WTC11 (cell line): ENCODE data around the gene TATDN2. TPM values are rescaled to one million over a fixed set of nuclear protein-coding genes. Genes with fewer than 3 reads are reported as not detected.

ENCODE experiments used
- ATAC-seq: fragments of 200-7000 bp; cut with Tn5 transposase; 2 replicates; pipeline ENCODE4 v1.10.0; 2021; ENCODE audit warnings: mild to moderate bottlenecking, moderate library complexity
- CTCF ChIA-PET: fragments of 300-600 bp; sonication (Branson Sonifier 250); formaldehyde crosslinking; loops from one replicate; lab custom pipeline; 2021; ENCODE audit warnings: antibody characterized with exemption; lab: Charles Lee
- POLR2A ChIA-PET: fragments of 350-600 bp; sonication (Branson Sonifier 250); formaldehyde crosslinking; loops from one replicate; lab custom pipeline; 2021; ENCODE audit warnings: antibody characterized with exemption; lab: Charles Lee
- DNase-seq: peaks from one replicate; pipeline ENCODE4 v3.0.0; 2021; ENCODE audit warnings: low spot score
- H3K27ac Mint-ChIP-seq: 2 replicates; pipeline ENCODE4 v1.8.0; 2021; ENCODE audit warnings: mixed read lengths
- H3K27me3 Mint-ChIP-seq: 2 replicates; pipeline ENCODE4 v1.8.0; 2021; ENCODE audit warnings: low read depth, mild to moderate bottlenecking, moderate library complexity, mixed read lengths
- H3K36me3 Mint-ChIP-seq: 2 replicates; pipeline ENCODE4 v1.8.0; 2021; ENCODE audit warnings: mixed read lengths
- H3K4me1 Mint-ChIP-seq: 2 replicates; pipeline ENCODE4 v1.8.0; 2022; ENCODE audit warnings: mixed read lengths
- H3K4me3 Mint-ChIP-seq: 2 replicates; pipeline ENCODE4 v1.8.0; 2021; ENCODE audit warnings: mild to moderate bottlenecking, moderate library complexity, mixed read lengths
- H3K9me3 Mint-ChIP-seq: 2 replicates; pipeline ENCODE4 v1.8.0; 2021; ENCODE audit warnings: mixed read lengths
- FOXP1 ChIP-seq: sonication (generic); formaldehyde crosslinking; IDR thresholded peaks from 2 replicates; pipeline ENCODE4 v1.8.0; 2022; ENCODE audit warnings: missing genetic modification reagents, mild to moderate bottlenecking, moderate library complexity, borderline replicate concordance
- JUN ChIP-seq: sonication (generic); formaldehyde crosslinking; IDR thresholded peaks from 2 replicates; pipeline ENCODE4 v1.8.0; 2023; ENCODE audit warnings: mild to moderate bottlenecking, missing genetic modification reagents
- NFATC4 ChIP-seq: fragments of 250-450 bp; sonication (Bioruptor Pico); IDR thresholded peaks from 2 replicates; pipeline ENCODE4 v1.9.0; 2021; ENCODE audit warnings: mild to moderate bottlenecking
- OVOL2 ChIP-seq: fragments of 250-450 bp; sonication (Bioruptor Pico); IDR thresholded peaks from 2 replicates; pipeline ENCODE4 v1.9.0; 2021; ENCODE audit warnings: mild to moderate bottlenecking, borderline replicate concordance
- ZBTB21 ChIP-seq: sonication (generic); formaldehyde crosslinking; IDR thresholded peaks from 2 replicates; pipeline ENCODE4 v1.8.1; 2023; ENCODE audit warnings: mild to moderate bottlenecking, missing genetic modification reagents, borderline replicate concordance
- ZNF138 ChIP-seq: sonication (generic); formaldehyde crosslinking; conservative IDR thresholded peaks from 2 replicates; pipeline ENCODE4 v1.8.1; 2022; ENCODE audit warnings: mild to moderate bottlenecking, moderate library complexity, missing genetic modification reagents
- ZNF232 ChIP-seq: sonication (generic); formaldehyde crosslinking; IDR thresholded peaks from 2 replicates; pipeline ENCODE4 v1.8.0; 2022; ENCODE audit warnings: mild to moderate bottlenecking, missing genetic modification reagents
- ZNF263 ChIP-seq: sonication (generic); formaldehyde crosslinking; IDR thresholded peaks from 2 replicates; pipeline ENCODE4 v1.8.1; 2022; ENCODE audit warnings: low read depth, mild to moderate bottlenecking, moderate library complexity, missing genetic modification reagents
- ZNF317 ChIP-seq: sonication (generic); formaldehyde crosslinking; IDR thresholded peaks from 2 replicates; pipeline ENCODE4 v1.8.1; 2023; ENCODE audit warnings: low read depth, mild to moderate bottlenecking, moderate library complexity, missing genetic modification reagents, borderline replicate concordance
- ZNF671 ChIP-seq: fragments of 250-450 bp; sonication (Bioruptor Pico); IDR thresholded peaks from 2 replicates; pipeline ENCODE4 v1.8.0; 2021; ENCODE audit warnings: mild to moderate bottlenecking
- total RNA-seq: library from RNA; stranded (reverse); gene quantifications from 3 replicates; pipeline ENCODE4 v1.2.3, GENCODE V29; 2021
- TF ChIP-seq, protein P1 (sequence below): sonication (generic); formaldehyde crosslinking; IDR thresholded peaks from 2 replicates; pipeline ENCODE4 v1.8.1; 2023; ENCODE audit warnings: mild to moderate bottlenecking, missing genetic modification reagents, moderate library complexity
- TF ChIP-seq, protein P2 (sequence below): fragments of 250-450 bp; sonication (Bioruptor Pico); IDR thresholded peaks from 2 replicates; pipeline ENCODE4 v1.9.0; 2021; ENCODE audit warnings: mild to moderate bottlenecking, borderline replicate concordance
- TF ChIP-seq, protein P3 (sequence below): sonication (generic); formaldehyde crosslinking; IDR thresholded peaks from 2 replicates; pipeline ENCODE4 v1.8.1; 2023; ENCODE audit warnings: mild to moderate bottlenecking, missing genetic modification reagents, borderline replicate concordance
- TF ChIP-seq, protein P4 (sequence below): sonication (generic); formaldehyde crosslinking; IDR thresholded peaks from 2 replicates; pipeline ENCODE4 v1.8.1; 2023; ENCODE audit warnings: mild to moderate bottlenecking, moderate library complexity, missing genetic modification reagents
- TF ChIP-seq, protein P5 (sequence below): fragments of 200-600 bp; IDR thresholded peaks from 2 replicates; pipeline ENCODE4 v1.8.0; 2022; ENCODE audit warnings: antibody characterized with exemption
- TF ChIP-seq, protein P6 (sequence below): sonication (generic); formaldehyde crosslinking; IDR thresholded peaks from 2 replicates; pipeline ENCODE4 v1.8.1; 2022; ENCODE audit warnings: mild to moderate bottlenecking, moderate library complexity, missing genetic modification reagents

Gene TATDN2
- total RNA-seq, 1 experiment from 2014 or later, result 31.7 TPM

DNA sequence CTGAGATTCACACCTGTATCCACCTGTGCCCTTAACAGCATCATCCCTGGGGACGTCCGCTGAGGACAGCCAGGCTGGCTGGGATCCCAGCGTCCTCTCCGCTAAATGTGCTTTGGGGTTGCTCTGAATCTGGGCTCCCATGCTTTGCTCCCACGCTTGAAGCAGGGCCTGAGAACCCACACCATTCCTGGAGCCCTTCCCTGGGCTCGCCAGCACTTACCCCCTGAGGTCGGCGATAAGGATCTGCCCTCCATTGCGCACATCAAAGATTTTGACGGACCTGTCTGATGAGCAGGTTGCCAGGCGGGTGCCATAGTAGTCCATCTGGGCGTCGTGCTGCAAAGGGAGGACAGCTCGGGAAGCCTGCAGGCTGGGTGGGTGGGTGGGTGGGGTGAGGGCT lies 66.8 kb downstream of the TATDN2 start:
- no peak for ATAC-seq
- no peak overlapping the region for H3K4me3 Mint-ChIP-seq
- peaks cover 7% of the 10 kb centered on the region for H3K4me1 Mint-ChIP-seq
- no peak for DNase-seq
- ChIA-PET POLR2A (interaction anchor here (0.5 kb wide), 1 partner anchor 75 kb away, joined by 3 read pairs; no protein-coding TSS in a partner anchor), CTCF (no interaction called here)
- peaks cover 78% of the 10 kb centered on the region for H3K36me3 Mint-ChIP-seq
- no peak overlapping the region for H3K27ac Mint-ChIP-seq
- H3K27me3 Mint-ChIP-seq, result no peaks in the 10 kb centered on the region
- TF ChIP-seq, protein P1, sequence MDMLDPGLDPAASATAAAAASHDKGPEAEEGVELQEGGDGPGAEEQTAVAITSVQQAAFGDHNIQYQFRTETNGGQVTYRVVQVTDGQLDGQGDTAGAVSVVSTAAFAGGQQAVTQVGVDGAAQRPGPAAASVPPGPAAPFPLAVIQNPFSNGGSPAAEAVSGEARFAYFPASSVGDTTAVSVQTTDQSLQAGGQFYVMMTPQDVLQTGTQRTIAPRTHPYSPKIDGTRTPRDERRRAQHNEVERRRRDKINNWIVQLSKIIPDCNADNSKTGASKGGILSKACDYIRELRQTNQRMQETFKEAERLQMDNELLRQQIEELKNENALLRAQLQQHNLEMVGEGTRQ, result no peak
- no peak for TF ChIP-seq FOXP1 (CRISPR knock-in tag)
- TF ChIP-seq JUN, result no peak
- H3K9me3 Mint-ChIP-seq, result no peaks in the 10 kb centered on the region

DNA sequence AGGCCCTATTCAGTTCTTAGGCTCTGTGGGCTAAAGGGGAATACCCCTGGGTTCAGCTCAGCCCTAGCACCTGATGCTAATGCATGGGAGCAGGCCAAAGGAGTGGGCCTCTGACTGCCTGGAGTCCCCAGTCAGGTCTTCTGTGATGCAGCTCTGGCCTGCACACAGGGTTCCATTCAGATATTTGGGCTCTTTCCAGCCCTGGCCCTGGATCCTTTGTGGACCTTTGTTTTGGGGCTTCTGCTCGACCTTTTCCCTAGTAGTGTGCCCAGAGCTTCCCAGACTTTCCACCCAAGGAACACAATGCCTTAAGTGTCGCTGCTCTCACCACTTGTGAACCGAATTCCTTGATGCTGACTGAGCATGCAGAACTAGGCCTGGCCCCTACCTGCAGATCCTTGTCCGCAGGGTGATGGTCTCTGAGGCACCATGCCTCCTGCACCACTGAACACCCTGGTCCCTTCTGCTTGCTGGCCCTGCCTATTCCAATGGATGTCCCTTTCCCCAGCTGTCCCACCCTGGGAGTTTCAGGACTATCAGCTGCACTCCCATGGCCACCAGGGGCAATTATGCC lies 67.6 kb downstream of the TATDN2 start:
- no peak overlapping the region for H3K27ac Mint-ChIP-seq
- TF ChIP-seq ZBTB21 (CRISPR knock-in tag), result no peak
- TF ChIP-seq ZNF232 (CRISPR knock-in tag), result no peak
- no peak for TF ChIP-seq ZNF263 (CRISPR knock-in tag)
- TF ChIP-seq, protein P2, sequence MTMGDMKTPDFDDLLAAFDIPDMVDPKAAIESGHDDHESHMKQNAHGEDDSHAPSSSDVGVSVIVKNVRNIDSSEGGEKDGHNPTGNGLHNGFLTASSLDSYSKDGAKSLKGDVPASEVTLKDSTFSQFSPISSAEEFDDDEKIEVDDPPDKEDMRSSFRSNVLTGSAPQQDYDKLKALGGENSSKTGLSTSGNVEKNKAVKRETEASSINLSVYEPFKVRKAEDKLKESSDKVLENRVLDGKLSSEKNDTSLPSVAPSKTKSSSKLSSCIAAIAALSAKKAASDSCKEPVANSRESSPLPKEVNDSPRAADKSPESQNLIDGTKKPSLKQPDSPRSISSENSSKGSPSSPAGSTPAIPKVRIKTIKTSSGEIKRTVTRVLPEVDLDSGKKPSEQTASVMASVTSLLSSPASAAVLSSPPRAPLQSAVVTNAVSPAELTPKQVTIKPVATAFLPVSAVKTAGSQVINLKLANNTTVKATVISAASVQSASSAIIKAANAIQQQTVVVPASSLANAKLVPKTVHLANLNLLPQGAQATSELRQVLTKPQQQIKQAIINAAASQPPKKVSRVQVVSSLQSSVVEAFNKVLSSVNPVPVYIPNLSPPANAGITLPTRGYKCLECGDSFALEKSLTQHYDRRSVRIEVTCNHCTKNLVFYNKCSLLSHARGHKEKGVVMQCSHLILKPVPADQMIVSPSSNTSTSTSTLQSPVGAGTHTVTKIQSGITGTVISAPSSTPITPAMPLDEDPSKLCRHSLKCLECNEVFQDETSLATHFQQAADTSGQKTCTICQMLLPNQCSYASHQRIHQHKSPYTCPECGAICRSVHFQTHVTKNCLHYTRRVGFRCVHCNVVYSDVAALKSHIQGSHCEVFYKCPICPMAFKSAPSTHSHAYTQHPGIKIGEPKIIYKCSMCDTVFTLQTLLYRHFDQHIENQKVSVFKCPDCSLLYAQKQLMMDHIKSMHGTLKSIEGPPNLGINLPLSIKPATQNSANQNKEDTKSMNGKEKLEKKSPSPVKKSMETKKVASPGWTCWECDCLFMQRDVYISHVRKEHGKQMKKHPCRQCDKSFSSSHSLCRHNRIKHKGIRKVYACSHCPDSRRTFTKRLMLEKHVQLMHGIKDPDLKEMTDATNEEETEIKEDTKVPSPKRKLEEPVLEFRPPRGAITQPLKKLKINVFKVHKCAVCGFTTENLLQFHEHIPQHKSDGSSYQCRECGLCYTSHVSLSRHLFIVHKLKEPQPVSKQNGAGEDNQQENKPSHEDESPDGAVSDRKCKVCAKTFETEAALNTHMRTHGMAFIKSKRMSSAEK (CRISPR knock-in tag), result no peak
- no peak for TF ChIP-seq NFATC4 (CRISPR knock-in tag)
- H3K9me3 Mint-ChIP-seq, result no peaks in the 10 kb centered on the region
- no peaks in the 10 kb centered on the region for H3K27me3 Mint-ChIP-seq
- peaks cover 7% of the 10 kb centered on the region for H3K4me1 Mint-ChIP-seq
- peaks cover 72% of the 10 kb centered on the region for H3K36me3 Mint-ChIP-seq
- ChIA-PET POLR2A (no interaction called here), CTCF (no interaction called here)
- ATAC-seq (no peak), DNase-seq (no peak)
- H3K4me3 Mint-ChIP-seq, result no peak overlapping the region

DNA sequence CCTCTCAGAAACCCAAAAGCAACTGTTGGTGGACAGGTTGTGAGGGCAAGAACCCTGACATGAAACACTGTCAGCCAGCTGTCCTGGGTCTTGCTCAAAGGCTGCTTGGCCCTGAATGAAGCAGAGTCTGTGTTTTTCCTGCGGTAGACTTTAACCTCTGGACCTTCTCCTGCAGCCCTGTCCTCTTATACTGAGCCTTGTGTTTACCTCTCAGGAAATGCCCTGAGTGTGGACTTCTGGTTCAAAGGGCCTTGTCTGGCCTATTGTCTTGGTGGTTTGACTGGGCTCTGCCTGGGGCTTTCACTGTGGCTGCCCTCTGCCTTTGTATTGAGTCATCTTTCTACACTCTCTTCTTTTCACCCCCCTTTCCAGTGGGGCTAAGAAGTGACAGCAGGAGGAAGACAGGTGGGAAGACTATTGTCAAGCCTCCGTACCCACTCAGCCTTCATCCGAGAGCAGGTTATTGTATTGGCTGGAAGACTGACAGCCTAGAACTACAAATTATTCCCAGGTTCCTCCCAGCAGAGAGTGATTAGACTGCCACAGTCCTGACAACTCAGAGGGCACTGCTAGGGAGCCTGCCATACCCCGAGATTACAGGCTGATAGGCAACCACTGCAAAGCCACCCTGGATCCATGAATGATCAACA lies 69.2 kb downstream of the TATDN2 start:
- no peak overlapping the region for H3K4me3 Mint-ChIP-seq
- ATAC-seq, result no peak
- ChIA-PET POLR2A (no interaction called here), CTCF (no interaction called here)
- H3K9me3 Mint-ChIP-seq, result no peaks in the 10 kb centered on the region
- no peak for DNase-seq
- H3K27ac Mint-ChIP-seq, result no peak overlapping the region
- H3K4me1 Mint-ChIP-seq, result peaks cover 10% of the 10 kb centered on the region
- no peaks in the 10 kb centered on the region for H3K27me3 Mint-ChIP-seq
- peaks cover 56% of the 10 kb centered on the region for H3K36me3 Mint-ChIP-seq
- TF ChIP-seq ZNF138 (CRISPR knock-in tag), result no peak
- no peak for TF ChIP-seq ZNF317 (CRISPR knock-in tag)
- TF ChIP-seq, protein P3, sequence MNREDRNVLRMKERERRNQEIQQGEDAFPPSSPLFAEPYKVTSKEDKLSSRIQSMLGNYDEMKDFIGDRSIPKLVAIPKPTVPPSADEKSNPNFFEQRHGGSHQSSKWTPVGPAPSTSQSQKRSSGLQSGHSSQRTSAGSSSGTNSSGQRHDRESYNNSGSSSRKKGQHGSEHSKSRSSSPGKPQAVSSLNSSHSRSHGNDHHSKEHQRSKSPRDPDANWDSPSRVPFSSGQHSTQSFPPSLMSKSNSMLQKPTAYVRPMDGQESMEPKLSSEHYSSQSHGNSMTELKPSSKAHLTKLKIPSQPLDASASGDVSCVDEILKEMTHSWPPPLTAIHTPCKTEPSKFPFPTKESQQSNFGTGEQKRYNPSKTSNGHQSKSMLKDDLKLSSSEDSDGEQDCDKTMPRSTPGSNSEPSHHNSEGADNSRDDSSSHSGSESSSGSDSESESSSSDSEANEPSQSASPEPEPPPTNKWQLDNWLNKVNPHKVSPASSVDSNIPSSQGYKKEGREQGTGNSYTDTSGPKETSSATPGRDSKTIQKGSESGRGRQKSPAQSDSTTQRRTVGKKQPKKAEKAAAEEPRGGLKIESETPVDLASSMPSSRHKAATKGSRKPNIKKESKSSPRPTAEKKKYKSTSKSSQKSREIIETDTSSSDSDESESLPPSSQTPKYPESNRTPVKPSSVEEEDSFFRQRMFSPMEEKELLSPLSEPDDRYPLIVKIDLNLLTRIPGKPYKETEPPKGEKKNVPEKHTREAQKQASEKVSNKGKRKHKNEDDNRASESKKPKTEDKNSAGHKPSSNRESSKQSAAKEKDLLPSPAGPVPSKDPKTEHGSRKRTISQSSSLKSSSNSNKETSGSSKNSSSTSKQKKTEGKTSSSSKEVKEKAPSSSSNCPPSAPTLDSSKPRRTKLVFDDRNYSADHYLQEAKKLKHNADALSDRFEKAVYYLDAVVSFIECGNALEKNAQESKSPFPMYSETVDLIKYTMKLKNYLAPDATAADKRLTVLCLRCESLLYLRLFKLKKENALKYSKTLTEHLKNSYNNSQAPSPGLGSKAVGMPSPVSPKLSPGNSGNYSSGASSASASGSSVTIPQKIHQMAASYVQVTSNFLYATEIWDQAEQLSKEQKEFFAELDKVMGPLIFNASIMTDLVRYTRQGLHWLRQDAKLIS (CRISPR knock-in tag), result no peak
- TF ChIP-seq, protein P1, result no peak
- TF ChIP-seq, protein P4, sequence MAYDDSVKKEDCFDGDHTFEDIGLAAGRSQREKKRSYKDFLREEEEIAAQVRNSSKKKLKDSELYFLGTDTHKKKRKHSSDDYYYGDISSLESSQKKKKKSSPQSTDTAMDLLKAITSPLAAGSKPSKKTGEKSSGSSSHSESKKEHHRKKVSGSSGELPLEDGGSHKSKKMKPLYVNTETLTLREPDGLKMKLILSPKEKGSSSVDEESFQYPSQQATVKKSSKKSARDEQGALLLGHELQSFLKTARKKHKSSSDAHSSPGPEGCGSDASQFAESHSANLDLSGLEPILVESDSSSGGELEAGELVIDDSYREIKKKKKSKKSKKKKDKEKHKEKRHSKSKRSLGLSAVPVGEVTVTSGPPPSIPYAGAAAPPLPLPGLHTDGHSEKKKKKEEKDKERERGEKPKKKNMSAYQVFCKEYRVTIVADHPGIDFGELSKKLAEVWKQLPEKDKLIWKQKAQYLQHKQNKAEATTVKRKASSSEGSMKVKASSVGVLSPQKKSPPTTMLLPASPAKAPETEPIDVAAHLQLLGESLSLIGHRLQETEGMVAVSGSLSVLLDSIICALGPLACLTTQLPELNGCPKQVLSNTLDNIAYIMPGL (CRISPR knock-in tag), result no peak
- TF ChIP-seq, protein P5, sequence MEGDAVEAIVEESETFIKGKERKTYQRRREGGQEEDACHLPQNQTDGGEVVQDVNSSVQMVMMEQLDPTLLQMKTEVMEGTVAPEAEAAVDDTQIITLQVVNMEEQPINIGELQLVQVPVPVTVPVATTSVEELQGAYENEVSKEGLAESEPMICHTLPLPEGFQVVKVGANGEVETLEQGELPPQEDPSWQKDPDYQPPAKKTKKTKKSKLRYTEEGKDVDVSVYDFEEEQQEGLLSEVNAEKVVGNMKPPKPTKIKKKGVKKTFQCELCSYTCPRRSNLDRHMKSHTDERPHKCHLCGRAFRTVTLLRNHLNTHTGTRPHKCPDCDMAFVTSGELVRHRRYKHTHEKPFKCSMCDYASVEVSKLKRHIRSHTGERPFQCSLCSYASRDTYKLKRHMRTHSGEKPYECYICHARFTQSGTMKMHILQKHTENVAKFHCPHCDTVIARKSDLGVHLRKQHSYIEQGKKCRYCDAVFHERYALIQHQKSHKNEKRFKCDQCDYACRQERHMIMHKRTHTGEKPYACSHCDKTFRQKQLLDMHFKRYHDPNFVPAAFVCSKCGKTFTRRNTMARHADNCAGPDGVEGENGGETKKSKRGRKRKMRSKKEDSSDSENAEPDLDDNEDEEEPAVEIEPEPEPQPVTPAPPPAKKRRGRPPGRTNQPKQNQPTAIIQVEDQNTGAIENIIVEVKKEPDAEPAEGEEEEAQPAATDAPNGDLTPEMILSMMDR, result no peak
- no peak for TF ChIP-seq ZNF671 (CRISPR knock-in tag)
- TF ChIP-seq, protein P6, sequence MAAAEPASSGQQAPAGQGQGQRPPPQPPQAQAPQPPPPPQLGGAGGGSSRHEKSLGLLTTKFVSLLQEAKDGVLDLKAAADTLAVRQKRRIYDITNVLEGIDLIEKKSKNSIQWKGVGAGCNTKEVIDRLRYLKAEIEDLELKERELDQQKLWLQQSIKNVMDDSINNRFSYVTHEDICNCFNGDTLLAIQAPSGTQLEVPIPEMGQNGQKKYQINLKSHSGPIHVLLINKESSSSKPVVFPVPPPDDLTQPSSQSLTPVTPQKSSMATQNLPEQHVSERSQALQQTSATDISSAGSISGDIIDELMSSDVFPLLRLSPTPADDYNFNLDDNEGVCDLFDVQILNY (CRISPR knock-in tag), result no peak
- TF ChIP-seq OVOL2 (CRISPR knock-in tag), result no peak
